Osteoblast (primary cell): Measurements from ENCODE around the gene MAPK12. TPM values are rescaled to one million over a fixed set of nuclear protein-coding genes. Genes with fewer than 3 reads are reported as not detected.
"Not testable (repeated sequence)": the region's sequence is repeated elsewhere in the genome, so short reads cannot be mapped to it uniquely, and the experiment has no call there.

Experiments
- DNase-seq: peaks from one replicate; pipeline ENCODE4 v3.0.0; 2011; ENCODE audit warnings: low spot score, mixed read lengths; ENCODE audit not compliant: insufficient read length; ENCODE audit errors: missing footprints
- H2AFZ ChIP-seq: 2 replicates; pipeline ENCODE4 v1.6.0; 2011; ENCODE audit warnings: mild to moderate bottlenecking, low read length
- H3K27ac ChIP-seq: 2 replicates; pipeline ENCODE4 v1.5.1; 2011; ENCODE audit warnings: mild to moderate bottlenecking, low read depth, low read length, moderate library complexity
- H3K27me3 ChIP-seq: 2 replicates; pipeline ENCODE4 v1.6.0; 2012; ENCODE audit warnings: mild to moderate bottlenecking, control low read depth, inconsistent platforms, low read length, moderate library complexity; ENCODE audit not compliant: insufficient read depth
- H3K36me3 ChIP-seq: 2 replicates; pipeline ENCODE4 v1.5.1; 2011; ENCODE audit warnings: mild to moderate bottlenecking, low read length, control low read depth, moderate library complexity; ENCODE audit not compliant: insufficient read depth
- H3K4me1 ChIP-seq: 2 replicates; pipeline ENCODE4 v1.5.1; 2011; ENCODE audit warnings: mild to moderate bottlenecking, low read length, control low read depth, moderate library complexity; ENCODE audit not compliant: insufficient read depth
- H3K4me2 ChIP-seq: 2 replicates; pipeline ENCODE4 v1.6.0; 2011; ENCODE audit warnings: mild to moderate bottlenecking, low read length; ENCODE audit not compliant: insufficient read depth
- H3K4me3 ChIP-seq: fragments of 200-600 bp; sonication (generic); 3 replicates; pipeline ENCODE4 v1.5.1; 2012; ENCODE audit warnings: mild to moderate bottlenecking, low read length, inconsistent platforms; ENCODE audit not compliant: insufficient read depth
- H3K79me2 ChIP-seq: 2 replicates; pipeline ENCODE4 v1.6.0; 2012; ENCODE audit warnings: mild to moderate bottlenecking, low read length, control low read depth, inconsistent platforms; ENCODE audit not compliant: insufficient read depth
- H3K9me3 ChIP-seq: 2 replicates; pipeline ENCODE4 v1.5.1; 2011; ENCODE audit warnings: low read depth, low read length, control low read depth
- H4K20me1 ChIP-seq: 2 replicates; pipeline ENCODE4 v1.6.0; 2012; ENCODE audit warnings: mild to moderate bottlenecking, low read length, control low read depth; ENCODE audit not compliant: insufficient read depth
- CTCF ChIP-seq: IDR thresholded peaks from 2 replicates; pipeline ENCODE4 v1.5.1; 2011; ENCODE audit warnings: mild to moderate bottlenecking, low read depth, low read length, moderate library complexity; ENCODE audit errors: extremely low read depth
- total RNA-seq: library from RNA; depleted of rRNA; stranded (reverse); fragments of >200 nt; gene quantifications from 2 replicates; pipeline ENCODE4 v1.2.3, GENCODE V29; 2012

MAPK12 gene
- total RNA-seq, 1 donor: 34.0 TPM

- DNase-seq: no peak
- no peak overlapping the region for H3K27ac ChIP-seq
- H3K36me3 ChIP-seq: peaks cover 52% of the 10 kb centered on the region
- H4K20me1 ChIP-seq: peaks cover 41% of the 10 kb centered on the region
- no peak overlapping the region for H3K4me3 ChIP-seq
- TF ChIP-seq CTCF: no peak
- no peaks in the 10 kb centered on the region for H3K27me3 ChIP-seq
- no peaks in the 10 kb centered on the region for H3K9me3 ChIP-seq
- no peaks in the 10 kb centered on the region for H3K4me1 ChIP-seq
- H3K79me2 ChIP-seq: peaks cover 52% of the 10 kb centered on the region
- no peak overlapping the region for H2AFZ ChIP-seq
- H3K4me2 ChIP-seq: no peak overlapping the region
Observed at GRCh38 chr22:50208430-50208938, 53.0 kb downstream of the MAPK12 start.

GRCh38 chr22:50207383-50208140 lies 53.9 kb downstream of the MAPK12 start:
- peaks cover 51% of the 10 kb centered on the region for H3K79me2 ChIP-seq
- H3K36me3 ChIP-seq: peaks cover 52% of the 10 kb centered on the region
- H3K27me3 ChIP-seq: no peaks in the 10 kb centered on the region
- DNase-seq: peak; percentile 92
- TF ChIP-seq CTCF: no peak
- no peaks in the 10 kb centered on the region for H3K9me3 ChIP-seq
- no peak overlapping the region for H3K4me3 ChIP-seq
- no peak overlapping the region for H2AFZ ChIP-seq
- H4K20me1 ChIP-seq: peaks cover 36% of the 10 kb centered on the region
- H3K4me2 ChIP-seq: no peak overlapping the region
- H3K4me1 ChIP-seq: no peaks in the 10 kb centered on the region
- no peak overlapping the region for H3K27ac ChIP-seq

GRCh38 chr22:50206599-50206998 lies 54.9 kb downstream of the MAPK12 start:
- H3K27me3 ChIP-seq: no peaks in the 10 kb centered on the region
- DNase-seq: peak; percentile 95
- no peaks in the 10 kb centered on the region for H3K9me3 ChIP-seq
- peaks cover 44% of the 10 kb centered on the region for H3K36me3 ChIP-seq
- peaks cover 54% of the 10 kb centered on the region for H3K79me2 ChIP-seq
- H2AFZ ChIP-seq: no peak overlapping the region
- peaks cover 42% of the 10 kb centered on the region for H4K20me1 ChIP-seq
- H3K27ac ChIP-seq: no peak overlapping the region
- peak; percentile 41 for TF ChIP-seq CTCF
- H3K4me2 ChIP-seq: no peak overlapping the region
- H3K4me1 ChIP-seq: peaks cover 6% of the 10 kb centered on the region
- no peak overlapping the region for H3K4me3 ChIP-seq

- Histone ChIP-seq H4K20me1 (peaks cover 43% of the 10 kb centered on the region), H3K9me3 (no peaks in the 10 kb centered on the region), H3K27ac (no peak overlapping the region), H3K79me2 (peaks cover 54% of the 10 kb centered on the region), H3K4me1 (peaks cover 6% of the 10 kb centered on the region), H3K4me3 (no peak overlapping the region), H3K36me3 (peaks cover 40% of the 10 kb centered on the region), H2AFZ (no peak overlapping the region), H3K27me3 (no peaks in the 10 kb centered on the region), H3K4me2 (no peak overlapping the region)
- DNase-seq: no peak
- TF ChIP-seq CTCF: no peak
Observed at GRCh38 chr22:50205781-50206569, 55.5 kb downstream of the MAPK12 start.

GRCh38 chr22:50204998-50205397 lies 56.5 kb downstream of the MAPK12 start:
- peaks cover 30% of the 10 kb centered on the region for H3K36me3 ChIP-seq
- not testable (repeated sequence) for H2AFZ ChIP-seq, H3K4me1 ChIP-seq, H3K4me2 ChIP-seq, H3K27me3 ChIP-seq, DNase-seq, H3K27ac ChIP-seq, H3K4me3 ChIP-seq, H3K9me3 ChIP-seq
- H3K79me2 ChIP-seq: peaks cover 44% of the 10 kb centered on the region
- peaks cover 35% of the 10 kb centered on the region for H4K20me1 ChIP-seq
